Retinal pigment epithelial cell (primary cell): ENCODE data around the gene ABCC10.
"Not testable (repeated sequence)": the region's sequence is repeated elsewhere in the genome, so short reads cannot be mapped to it uniquely, and the experiment has no call there.

ENCODE experiments used
- DNase-seq: peaks from one replicate; pipeline ENCODE4 v3.0.0-alpha.2; 2010; ENCODE audit warnings: low read depth
- H3K4me3 ChIP-seq: 2 replicates; pipeline ENCODE4 v1.5.1; 2011; ENCODE audit warnings: mild to moderate bottlenecking, low read length, control low read depth, moderate library complexity
- CTCF ChIP-seq: conservative IDR thresholded peaks from 2 replicates; pipeline ENCODE4 v1.5.1; 2011; ENCODE audit warnings: low read depth, low read length, control low read depth, inconsistent platforms

Gene ABCC10

DNA sequence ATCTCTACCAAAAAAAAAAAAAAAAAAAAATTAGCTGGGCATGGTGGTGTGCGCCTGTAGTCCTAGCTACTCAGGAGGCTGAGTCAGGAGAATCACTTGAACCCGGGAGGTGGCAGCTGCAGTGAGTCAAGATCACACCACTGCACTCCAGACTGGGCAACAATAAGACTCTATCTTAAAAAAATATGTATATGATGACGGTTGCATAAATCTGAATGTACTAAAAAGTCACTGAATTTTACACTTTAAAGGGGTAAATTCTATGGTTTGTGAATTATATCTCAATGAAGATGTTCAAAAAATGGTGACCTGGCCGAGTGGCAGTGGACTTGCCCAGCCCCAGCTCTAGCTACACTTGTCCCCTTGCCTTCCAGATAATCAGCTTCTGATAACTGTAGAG, 10.4 kb upstream of the ABCC10 start:
- no peak overlapping the region for H3K4me3 ChIP-seq
- DNase-seq, result no peak
- no peak for TF ChIP-seq CTCF

GRCh38 chr6:43420012-43420709, 7.2 kb upstream of the ABCC10 start:
- TF ChIP-seq CTCF, result no peak
- H3K4me3 ChIP-seq, result no peak overlapping the region
- DNase-seq, result no peak

GRCh38 chr6:43421831-43422230, 5.5 kb upstream of the ABCC10 start:
- TF ChIP-seq CTCF, result no peak
- no peak overlapping the region for H3K4me3 ChIP-seq
- no peak for DNase-seq

DNA sequence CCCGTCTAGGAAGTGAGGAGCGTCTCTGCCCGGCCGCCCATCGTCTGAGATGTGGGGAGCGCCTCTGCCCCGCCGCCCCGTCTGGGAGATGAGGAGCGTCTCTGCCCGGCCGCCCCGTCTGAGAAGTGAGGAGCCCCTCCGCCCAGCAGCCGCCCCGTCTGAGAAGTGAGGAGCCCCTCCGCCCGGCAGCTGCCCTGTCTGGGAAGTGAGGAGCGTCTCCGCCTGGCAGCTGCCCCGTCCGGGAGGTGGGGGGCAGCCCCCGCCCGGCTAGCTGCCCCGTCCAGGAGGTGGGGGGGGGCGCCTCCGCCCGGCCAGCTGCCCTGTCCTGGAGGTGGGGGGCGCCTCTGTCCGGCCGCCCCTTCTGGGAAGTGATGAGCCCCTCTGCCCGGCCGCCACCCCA, 2.3 kb upstream of the ABCC10 start:
- not testable (repeated sequence) for H3K4me3 ChIP-seq, DNase-seq

DNA sequence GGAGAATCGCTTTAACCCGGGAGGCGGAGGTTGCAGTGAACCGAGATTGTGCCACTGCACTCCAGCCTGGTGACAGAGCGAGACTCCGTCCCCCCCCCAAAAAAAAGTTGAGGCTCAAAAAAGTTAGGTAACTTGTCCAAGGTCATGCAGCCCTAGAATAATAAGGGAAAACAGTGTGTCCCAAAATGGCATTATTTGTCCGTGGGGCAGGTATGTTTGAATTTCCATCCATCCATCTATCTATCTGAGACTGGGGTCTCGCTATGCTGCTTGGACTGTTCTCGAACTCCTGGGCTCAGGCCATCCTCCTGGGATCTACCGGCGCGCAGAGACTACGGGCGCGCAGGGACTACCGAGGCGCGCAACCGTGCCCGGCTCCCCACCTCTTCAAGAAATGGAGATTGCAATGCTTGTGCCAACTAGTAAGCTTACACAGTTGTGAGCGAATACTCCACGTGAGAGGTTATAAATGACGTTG, 374 bp upstream of the ABCC10 start:
- peak overlapping the region; percentile 92 for H3K4me3 ChIP-seq
- no peak for TF ChIP-seq CTCF
- no peak for DNase-seq

- peak overlapping the region; percentile 92 for H3K4me3 ChIP-seq
- peak; percentile 9 for DNase-seq
- no peak for TF ChIP-seq CTCF
Observed at GRCh38 chr6:43428112-43428570, 800 bp downstream of the ABCC10 start.

DNA sequence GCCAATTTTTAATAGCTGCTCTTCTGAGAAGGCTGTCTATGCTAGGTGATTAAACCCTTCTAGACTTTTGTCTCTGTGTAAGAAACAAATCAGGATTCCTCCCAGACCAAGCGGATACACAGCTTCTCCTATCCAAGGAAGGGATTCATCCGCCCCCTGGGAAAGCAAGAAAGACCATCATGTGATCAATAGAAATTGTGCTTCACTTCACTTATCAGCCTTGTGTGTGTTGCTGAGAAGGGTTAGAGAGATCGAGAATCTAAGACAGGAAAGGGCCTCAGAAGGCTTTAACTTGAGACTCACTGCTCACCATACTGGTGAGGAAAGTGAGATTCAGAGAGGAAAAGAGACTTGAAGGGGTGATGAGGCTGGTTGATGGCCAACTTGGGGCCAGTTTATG, 1.5 kb downstream of the ABCC10 start:
- no peak for TF ChIP-seq CTCF
- no peak for DNase-seq
- peak overlapping the region; percentile 92 for H3K4me3 ChIP-seq
